HEK293 (cell line): ENCODE measurements around the gene PARP3.

Experiments used
- CTCF ChIA-PET: fragments of 350-600 bp; formaldehyde crosslinking; extraction: SDS; loops from one replicate; lab custom pipeline; 2021; ENCODE audit warnings: antibody characterized with exemption; lab: Yijun Ruan, JAX
- POLR2A ChIA-PET: fragments of 300-600 bp; formaldehyde crosslinking; extraction: SDS; loops from one replicate; lab custom pipeline; 2020; ENCODE audit warnings: antibody characterized with exemption, inconsistent platforms; lab: Yijun Ruan, JAX
- H3K27ac ChIP-seq: fragments of 200-500 bp; sonication (Bioruptor generic); 2 replicates; pipeline ENCODE4 v1.5.1; 2014; ENCODE audit warnings: low read depth, low read length, control low read depth, inconsistent platforms; ENCODE audit errors: extremely low read depth
- H3K36me3 ChIP-seq, 2 experiments: fragments of 200-500 bp in 1 of 2; sonication (Bioruptor generic) in 1 of 2; 1 replicate in 1 of 2; 2 replicates in 1 of 2; pipeline ENCODE4 v1.5.1; 2014 to 2017; ENCODE audit warnings: inconsistent platforms in 2 of 2, low read length in 2 of 2; ENCODE audit not compliant: control insufficient read depth in 2 of 2, insufficient read depth in 1 of 2
- H3K4me1 ChIP-seq: fragments of 200-500 bp; sonication (Bioruptor generic); 2 replicates; pipeline ENCODE4 v1.5.1; 2014; ENCODE audit warnings: mild to moderate bottlenecking, low read length, inconsistent platforms; ENCODE audit not compliant: control insufficient read depth, insufficient read depth
- H3K4me3 ChIP-seq: 2 replicates; pipeline ENCODE4 v1.5.1; 2011; ENCODE audit warnings: low read depth, mild to moderate bottlenecking, control low read depth, low read length, moderate library complexity
- H3K9me3 ChIP-seq: fragments of 200-500 bp; sonication (Bioruptor generic); 2 replicates; pipeline ENCODE4 v1.5.1; 2014; ENCODE audit warnings: low read depth, low read length, inconsistent platforms; ENCODE audit not compliant: control insufficient read depth, insufficient read depth
- HOXD13 ChIP-seq: sonication (generic); formaldehyde crosslinking; IDR thresholded peaks from 2 replicates; pipeline ENCODE4 v1.8.0; 2022; ENCODE audit warnings: missing genetic modification reagents, borderline replicate concordance
- ZFP37 ChIP-seq: fragments of 450-650 bp; formaldehyde crosslinking; IDR thresholded peaks from 2 replicates; pipeline ENCODE4 v1.5.1; 2016; ENCODE audit warnings: missing biosample characterization, missing genetic modification characterization
- ZNF133 ChIP-seq: fragments of 450-650 bp; formaldehyde crosslinking; IDR thresholded peaks from 2 replicates; pipeline ENCODE4 v1.5.1; 2016; ENCODE audit warnings: missing biosample characterization, missing genetic modification characterization
- ZNF214 ChIP-seq: fragments of 450-650 bp; formaldehyde crosslinking; IDR thresholded peaks from 2 replicates; pipeline ENCODE4 v1.5.1; 2017; ENCODE audit warnings: missing biosample characterization, mild to moderate bottlenecking, missing genetic modification characterization, borderline replicate concordance
- ZNF292 ChIP-seq: fragments of 450-650 bp; formaldehyde crosslinking; IDR thresholded peaks from 2 replicates; pipeline ENCODE4 v1.5.1; 2016; ENCODE audit warnings: low read depth, missing biosample characterization, missing genetic modification characterization, borderline replicate concordance
- ZNF621 ChIP-seq: fragments of 450-650 bp; formaldehyde crosslinking; IDR thresholded peaks from 2 replicates; pipeline ENCODE4 v1.5.1; 2017; ENCODE audit warnings: missing biosample characterization, missing genetic modification characterization
- ZNF629 ChIP-seq: fragments of 450-650 bp; formaldehyde crosslinking; IDR thresholded peaks from 2 replicates; pipeline ENCODE4 v1.5.1; 2017; ENCODE audit warnings: missing biosample characterization, missing genetic modification characterization
- ZNF776 ChIP-seq: fragments of 450-650 bp; formaldehyde crosslinking; IDR thresholded peaks from 2 replicates; pipeline ENCODE4 v1.5.0; 2017; ENCODE audit warnings: missing biosample characterization, missing genetic modification characterization, borderline replicate concordance
- TF ChIP-seq, protein P1 (sequence below): fragments of 450-650 bp; formaldehyde crosslinking; IDR thresholded peaks from 2 replicates; pipeline ENCODE4 v1.5.1; 2016; ENCODE audit warnings: missing biosample characterization, missing genetic modification characterization, borderline replicate concordance
- TF ChIP-seq, protein P2 (sequence below): fragments of 450-650 bp; formaldehyde crosslinking; IDR thresholded peaks from 2 replicates; pipeline ENCODE4; 2016; ENCODE audit warnings: missing biosample characterization, missing genetic modification characterization
- TF ChIP-seq, protein P3 (sequence below): fragments of 450-650 bp; formaldehyde crosslinking; IDR thresholded peaks from 2 replicates; pipeline ENCODE4 v1.5.1; 2016; ENCODE audit warnings: missing biosample characterization, missing genetic modification characterization
- TF ChIP-seq, protein P4 (sequence below): fragments of 450-650 bp; formaldehyde crosslinking; IDR thresholded peaks from 2 replicates; pipeline ENCODE4 v1.5.1; 2016; ENCODE audit warnings: missing biosample characterization, missing genetic modification characterization
- TF ChIP-seq, protein P5 (sequence below): fragments of 450-650 bp; formaldehyde crosslinking; IDR thresholded peaks from 2 replicates; pipeline ENCODE4 v1.5.1; 2016; ENCODE audit warnings: missing biosample characterization, missing genetic modification characterization
- TF ChIP-seq, protein P6 (sequence below): fragments of 450-650 bp; formaldehyde crosslinking; IDR thresholded peaks from 2 replicates; pipeline ENCODE4 v1.5.1; 2017; ENCODE audit warnings: missing biosample characterization, missing genetic modification characterization
- TF ChIP-seq, protein P7 (sequence below): fragments of 450-650 bp; formaldehyde crosslinking; IDR thresholded peaks from 2 replicates; pipeline ENCODE4 v1.5.1; 2017; ENCODE audit warnings: missing biosample characterization, missing genetic modification characterization
- TF ChIP-seq, protein P8 (sequence below): fragments of 450-650 bp; formaldehyde crosslinking; IDR thresholded peaks from 2 replicates; pipeline ENCODE4 v1.5.1; 2017; ENCODE audit warnings: missing biosample characterization, mild to moderate bottlenecking, missing genetic modification characterization, moderate library complexity

PARP3 gene

DNA sequence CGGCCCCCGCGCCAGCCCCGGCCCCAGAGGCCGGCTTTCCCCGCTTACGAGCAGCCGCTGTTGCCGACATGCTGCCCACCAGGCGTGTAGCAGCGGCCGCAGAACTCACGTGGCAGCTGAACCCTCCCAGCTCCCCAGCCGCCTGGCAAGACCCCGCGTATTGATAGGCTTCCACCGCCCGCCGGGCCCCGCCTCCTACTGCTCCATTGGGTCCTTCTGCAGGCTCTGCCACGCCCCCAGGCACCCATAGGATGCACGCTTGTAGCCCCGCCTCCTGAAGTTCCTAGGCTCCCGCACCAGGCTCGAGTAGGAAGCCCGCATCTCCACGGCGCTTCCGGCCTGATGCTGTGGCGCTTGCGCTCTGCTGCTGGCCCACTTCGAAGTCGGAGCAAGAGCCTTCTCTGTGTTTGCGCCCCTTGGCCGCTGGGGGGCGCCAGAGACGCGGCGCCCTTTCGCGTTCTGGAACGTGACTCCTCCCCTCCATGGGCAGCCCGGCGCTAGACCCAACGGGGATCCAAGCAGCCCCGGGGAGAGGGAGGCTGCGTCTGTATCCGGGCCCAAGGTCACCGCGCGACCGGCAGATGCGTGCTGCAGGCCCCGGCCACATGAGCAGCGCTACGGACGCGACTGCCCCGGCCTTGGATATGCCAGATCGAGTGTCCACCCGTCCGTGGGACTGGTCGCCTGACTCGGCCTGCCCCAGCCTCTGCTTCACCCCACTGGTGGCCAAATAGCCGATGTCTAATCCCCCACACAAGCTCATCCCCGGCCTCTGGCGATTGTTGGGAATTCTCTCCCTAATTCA, at the start of gene PARP3, which contains the start of gene RRP9 (continued):
- no peak for TF ChIP-seq HOXD13
- no peak for TF ChIP-seq ZNF776
- peak; percentile 39; the same call in 1 of the 2 replicates for TF ChIP-seq ZNF629 (tag by site-specific recombination)
- TF ChIP-seq, protein P1, sequence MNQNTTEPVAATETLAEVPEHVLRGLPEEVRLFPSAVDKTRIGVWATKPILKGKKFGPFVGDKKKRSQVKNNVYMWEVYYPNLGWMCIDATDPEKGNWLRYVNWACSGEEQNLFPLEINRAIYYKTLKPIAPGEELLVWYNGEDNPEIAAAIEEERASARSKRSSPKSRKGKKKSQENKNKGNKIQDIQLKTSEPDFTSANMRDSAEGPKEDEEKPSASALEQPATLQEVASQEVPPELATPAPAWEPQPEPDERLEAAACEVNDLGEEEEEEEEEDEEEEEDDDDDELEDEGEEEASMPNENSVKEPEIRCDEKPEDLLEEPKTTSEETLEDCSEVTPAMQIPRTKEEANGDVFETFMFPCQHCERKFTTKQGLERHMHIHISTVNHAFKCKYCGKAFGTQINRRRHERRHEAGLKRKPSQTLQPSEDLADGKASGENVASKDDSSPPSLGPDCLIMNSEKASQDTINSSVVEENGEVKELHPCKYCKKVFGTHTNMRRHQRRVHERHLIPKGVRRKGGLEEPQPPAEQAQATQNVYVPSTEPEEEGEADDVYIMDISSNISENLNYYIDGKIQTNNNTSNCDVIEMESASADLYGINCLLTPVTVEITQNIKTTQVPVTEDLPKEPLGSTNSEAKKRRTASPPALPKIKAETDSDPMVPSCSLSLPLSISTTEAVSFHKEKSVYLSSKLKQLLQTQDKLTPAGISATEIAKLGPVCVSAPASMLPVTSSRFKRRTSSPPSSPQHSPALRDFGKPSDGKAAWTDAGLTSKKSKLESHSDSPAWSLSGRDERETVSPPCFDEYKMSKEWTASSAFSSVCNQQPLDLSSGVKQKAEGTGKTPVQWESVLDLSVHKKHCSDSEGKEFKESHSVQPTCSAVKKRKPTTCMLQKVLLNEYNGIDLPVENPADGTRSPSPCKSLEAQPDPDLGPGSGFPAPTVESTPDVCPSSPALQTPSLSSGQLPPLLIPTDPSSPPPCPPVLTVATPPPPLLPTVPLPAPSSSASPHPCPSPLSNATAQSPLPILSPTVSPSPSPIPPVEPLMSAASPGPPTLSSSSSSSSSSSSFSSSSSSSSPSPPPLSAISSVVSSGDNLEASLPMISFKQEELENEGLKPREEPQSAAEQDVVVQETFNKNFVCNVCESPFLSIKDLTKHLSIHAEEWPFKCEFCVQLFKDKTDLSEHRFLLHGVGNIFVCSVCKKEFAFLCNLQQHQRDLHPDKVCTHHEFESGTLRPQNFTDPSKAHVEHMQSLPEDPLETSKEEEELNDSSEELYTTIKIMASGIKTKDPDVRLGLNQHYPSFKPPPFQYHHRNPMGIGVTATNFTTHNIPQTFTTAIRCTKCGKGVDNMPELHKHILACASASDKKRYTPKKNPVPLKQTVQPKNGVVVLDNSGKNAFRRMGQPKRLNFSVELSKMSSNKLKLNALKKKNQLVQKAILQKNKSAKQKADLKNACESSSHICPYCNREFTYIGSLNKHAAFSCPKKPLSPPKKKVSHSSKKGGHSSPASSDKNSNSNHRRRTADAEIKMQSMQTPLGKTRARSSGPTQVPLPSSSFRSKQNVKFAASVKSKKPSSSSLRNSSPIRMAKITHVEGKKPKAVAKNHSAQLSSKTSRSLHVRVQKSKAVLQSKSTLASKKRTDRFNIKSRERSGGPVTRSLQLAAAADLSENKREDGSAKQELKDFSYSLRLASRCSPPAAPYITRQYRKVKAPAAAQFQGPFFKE (tag by site-specific recombination): no peak
- TF ChIP-seq, protein P2, sequence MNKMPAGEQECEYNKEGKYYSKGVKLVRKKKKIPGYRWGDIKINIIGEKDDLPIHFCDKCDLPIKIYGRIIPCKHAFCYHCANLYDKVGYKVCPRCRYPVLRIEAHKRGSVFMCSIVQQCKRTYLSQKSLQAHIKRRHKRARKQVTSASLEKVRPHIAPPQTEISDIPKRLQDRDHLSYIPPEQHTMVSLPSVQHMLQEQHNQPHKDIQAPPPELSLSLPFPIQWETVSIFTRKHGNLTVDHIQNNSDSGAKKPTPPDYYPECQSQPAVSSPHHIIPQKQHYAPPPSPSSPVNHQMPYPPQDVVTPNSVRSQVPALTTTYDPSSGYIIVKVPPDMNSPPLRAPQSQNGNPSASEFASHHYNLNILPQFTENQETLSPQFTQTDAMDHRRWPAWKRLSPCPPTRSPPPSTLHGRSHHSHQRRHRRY: no peak
- TF ChIP-seq, protein P3, sequence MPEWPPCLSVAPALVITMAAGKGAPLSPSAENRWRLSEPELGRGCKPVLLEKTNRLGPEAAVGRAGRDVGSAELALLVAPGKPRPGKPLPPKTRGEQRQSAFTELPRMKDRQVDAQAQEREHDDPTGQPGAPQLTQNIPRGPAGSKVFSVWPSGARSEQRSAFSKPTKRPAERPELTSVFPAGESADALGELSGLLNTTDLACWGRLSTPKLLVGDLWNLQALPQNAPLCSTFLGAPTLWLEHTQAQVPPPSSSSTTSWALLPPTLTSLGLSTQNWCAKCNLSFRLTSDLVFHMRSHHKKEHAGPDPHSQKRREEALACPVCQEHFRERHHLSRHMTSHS (tag by site-specific recombination): no peak
- no peak for TF ChIP-seq ZNF292 (tag by site-specific recombination)

DNA sequence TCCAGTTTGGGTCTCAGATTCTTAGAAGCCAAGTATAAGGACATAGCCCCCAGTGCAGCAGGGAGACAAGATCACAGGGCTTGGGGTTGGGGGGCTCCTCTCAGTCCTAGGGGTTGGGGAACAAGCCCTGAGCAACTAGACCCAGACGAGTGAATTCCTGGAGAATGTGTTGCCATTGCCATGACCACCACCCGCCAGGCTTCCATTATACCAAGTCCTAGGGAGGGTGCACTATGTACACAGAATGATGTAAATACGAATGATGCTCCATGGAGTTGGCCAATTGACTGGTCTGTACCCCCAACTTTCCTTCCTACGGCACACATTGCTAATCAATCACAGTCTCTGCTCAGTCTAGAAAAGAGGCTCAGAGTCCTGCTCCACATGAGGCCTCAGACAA, 47.8 kb upstream of the PARP3 start:
- ChIA-PET POLR2A (no interaction called here), CTCF (no interaction called here)
- H3K9me3 ChIP-seq: no peaks in the 10 kb centered on the region
- H3K36me3 ChIP-seq: no peaks in the 10 kb centered on the region
- H3K4me1 ChIP-seq: no peaks in the 10 kb centered on the region
- no peak overlapping the region for H3K4me3 ChIP-seq
- TF ChIP-seq ZNF621 (tag by site-specific recombination) (no peak), ZFP37 (tag by site-specific recombination) (no peak), ZNF214 (tag by site-specific recombination) (no peak), ZNF133 (tag by site-specific recombination) (no peak)
- TF ChIP-seq, protein P4, sequence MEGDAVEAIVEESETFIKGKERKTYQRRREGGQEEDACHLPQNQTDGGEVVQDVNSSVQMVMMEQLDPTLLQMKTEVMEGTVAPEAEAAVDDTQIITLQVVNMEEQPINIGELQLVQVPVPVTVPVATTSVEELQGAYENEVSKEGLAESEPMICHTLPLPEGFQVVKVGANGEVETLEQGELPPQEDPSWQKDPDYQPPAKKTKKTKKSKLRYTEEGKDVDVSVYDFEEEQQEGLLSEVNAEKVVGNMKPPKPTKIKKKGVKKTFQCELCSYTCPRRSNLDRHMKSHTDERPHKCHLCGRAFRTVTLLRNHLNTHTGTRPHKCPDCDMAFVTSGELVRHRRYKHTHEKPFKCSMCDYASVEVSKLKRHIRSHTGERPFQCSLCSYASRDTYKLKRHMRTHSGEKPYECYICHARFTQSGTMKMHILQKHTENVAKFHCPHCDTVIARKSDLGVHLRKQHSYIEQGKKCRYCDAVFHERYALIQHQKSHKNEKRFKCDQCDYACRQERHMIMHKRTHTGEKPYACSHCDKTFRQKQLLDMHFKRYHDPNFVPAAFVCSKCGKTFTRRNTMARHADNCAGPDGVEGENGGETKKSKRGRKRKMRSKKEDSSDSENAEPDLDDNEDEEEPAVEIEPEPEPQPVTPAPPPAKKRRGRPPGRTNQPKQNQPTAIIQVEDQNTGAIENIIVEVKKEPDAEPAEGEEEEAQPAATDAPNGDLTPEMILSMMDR: no peak
- TF ChIP-seq, protein P5, sequence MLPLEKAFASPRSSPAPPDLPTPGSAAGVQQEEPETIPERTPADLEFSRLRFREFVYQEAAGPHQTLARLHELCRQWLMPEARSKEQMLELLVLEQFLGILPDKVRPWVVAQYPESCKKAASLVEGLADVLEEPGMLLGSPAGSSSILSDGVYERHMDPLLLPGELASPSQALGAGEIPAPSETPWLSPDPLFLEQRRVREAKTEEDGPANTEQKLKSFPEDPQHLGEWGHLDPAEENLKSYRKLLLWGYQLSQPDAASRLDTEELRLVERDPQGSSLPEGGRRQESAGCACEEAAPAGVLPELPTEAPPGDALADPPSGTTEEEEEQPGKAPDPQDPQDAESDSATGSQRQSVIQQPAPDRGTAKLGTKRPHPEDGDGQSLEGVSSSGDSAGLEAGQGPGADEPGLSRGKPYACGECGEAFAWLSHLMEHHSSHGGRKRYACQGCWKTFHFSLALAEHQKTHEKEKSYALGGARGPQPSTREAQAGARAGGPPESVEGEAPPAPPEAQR (tag by site-specific recombination): no peak
- TF ChIP-seq, protein P6, sequence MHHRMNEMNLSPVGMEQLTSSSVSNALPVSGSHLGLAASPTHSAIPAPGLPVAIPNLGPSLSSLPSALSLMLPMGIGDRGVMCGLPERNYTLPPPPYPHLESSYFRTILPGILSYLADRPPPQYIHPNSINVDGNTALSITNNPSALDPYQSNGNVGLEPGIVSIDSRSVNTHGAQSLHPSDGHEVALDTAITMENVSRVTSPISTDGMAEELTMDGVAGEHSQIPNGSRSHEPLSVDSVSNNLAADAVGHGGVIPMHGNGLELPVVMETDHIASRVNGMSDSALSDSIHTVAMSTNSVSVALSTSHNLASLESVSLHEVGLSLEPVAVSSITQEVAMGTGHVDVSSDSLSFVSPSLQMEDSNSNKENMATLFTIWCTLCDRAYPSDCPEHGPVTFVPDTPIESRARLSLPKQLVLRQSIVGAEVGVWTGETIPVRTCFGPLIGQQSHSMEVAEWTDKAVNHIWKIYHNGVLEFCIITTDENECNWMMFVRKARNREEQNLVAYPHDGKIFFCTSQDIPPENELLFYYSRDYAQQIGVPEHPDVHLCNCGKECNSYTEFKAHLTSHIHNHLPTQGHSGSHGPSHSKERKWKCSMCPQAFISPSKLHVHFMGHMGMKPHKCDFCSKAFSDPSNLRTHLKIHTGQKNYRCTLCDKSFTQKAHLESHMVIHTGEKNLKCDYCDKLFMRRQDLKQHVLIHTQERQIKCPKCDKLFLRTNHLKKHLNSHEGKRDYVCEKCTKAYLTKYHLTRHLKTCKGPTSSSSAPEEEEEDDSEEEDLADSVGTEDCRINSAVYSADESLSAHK (tag by site-specific recombination): no peak
- TF ChIP-seq, protein P7, sequence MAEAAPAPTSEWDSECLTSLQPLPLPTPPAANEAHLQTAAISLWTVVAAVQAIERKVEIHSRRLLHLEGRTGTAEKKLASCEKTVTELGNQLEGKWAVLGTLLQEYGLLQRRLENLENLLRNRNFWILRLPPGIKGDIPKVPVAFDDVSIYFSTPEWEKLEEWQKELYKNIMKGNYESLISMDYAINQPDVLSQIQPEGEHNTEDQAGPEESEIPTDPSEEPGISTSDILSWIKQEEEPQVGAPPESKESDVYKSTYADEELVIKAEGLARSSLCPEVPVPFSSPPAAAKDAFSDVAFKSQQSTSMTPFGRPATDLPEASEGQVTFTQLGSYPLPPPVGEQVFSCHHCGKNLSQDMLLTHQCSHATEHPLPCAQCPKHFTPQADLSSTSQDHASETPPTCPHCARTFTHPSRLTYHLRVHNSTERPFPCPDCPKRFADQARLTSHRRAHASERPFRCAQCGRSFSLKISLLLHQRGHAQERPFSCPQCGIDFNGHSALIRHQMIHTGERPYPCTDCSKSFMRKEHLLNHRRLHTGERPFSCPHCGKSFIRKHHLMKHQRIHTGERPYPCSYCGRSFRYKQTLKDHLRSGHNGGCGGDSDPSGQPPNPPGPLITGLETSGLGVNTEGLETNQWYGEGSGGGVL (tag by site-specific recombination): no peak
- TF ChIP-seq, protein P8, sequence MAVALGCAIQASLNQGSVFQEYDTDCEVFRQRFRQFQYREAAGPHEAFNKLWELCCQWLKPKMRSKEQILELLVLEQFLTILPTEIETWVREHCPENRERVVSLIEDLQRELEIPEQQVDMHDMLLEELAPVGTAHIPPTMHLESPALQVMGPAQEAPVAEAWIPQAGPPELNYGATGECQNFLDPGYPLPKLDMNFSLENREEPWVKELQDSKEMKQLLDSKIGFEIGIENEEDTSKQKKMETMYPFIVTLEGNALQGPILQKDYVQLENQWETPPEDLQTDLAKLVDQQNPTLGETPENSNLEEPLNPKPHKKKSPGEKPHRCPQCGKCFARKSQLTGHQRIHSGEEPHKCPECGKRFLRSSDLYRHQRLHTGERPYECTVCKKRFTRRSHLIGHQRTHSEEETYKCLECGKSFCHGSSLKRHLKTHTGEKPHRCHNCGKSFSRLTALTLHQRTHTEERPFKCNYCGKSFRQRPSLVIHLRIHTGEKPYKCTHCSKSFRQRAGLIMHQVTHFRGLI (tag by site-specific recombination): no peak
- H3K27ac ChIP-seq: no peak overlapping the region
